Activated T-helper 17 cell treated with anti-CD3 and anti-CD28 coated beads, Interleukin-2, amount 50 U/mL, for 72 hours (primary cell): ENCODE results near the gene MCM8. TPM values are rescaled to one million over a fixed set of nuclear protein-coding genes. Genes with fewer than 3 reads are reported as not detected.

Source experiments
- ATAC-seq: fragments of 150-1000 bp; cut with Tn5 transposase; replicated peaks from 2 replicates; pipeline ENCODE4 v1.10.0; 2021; ENCODE audit warnings: mild to moderate bottlenecking, moderate library complexity
- H3K27ac Mint-ChIP-seq: one replicate; pipeline ENCODE4 v1.8.0; 2022; ENCODE audit warnings: mixed read lengths
- H3K27me3 Mint-ChIP-seq: one replicate; pipeline ENCODE4 v1.8.0; 2022; ENCODE audit warnings: mixed read lengths
- H3K36me3 Mint-ChIP-seq: one replicate; pipeline ENCODE4 v1.8.0; 2022; ENCODE audit warnings: low read depth, mild to moderate bottlenecking, mixed read lengths
- H3K4me1 Mint-ChIP-seq: one replicate; pipeline ENCODE4 v1.8.0; 2022; ENCODE audit warnings: mixed read lengths
- H3K4me3 Mint-ChIP-seq: one replicate; pipeline ENCODE4 v1.8.0; 2022; ENCODE audit warnings: mild to moderate bottlenecking, mixed read lengths
- H3K9me3 Mint-ChIP-seq: one replicate; pipeline ENCODE4 v1.8.0; 2022; ENCODE audit warnings: mixed read lengths
- total RNA-seq, 2 donors: library from RNA; stranded (reverse); gene quantifications; one replicate each; pipeline ENCODE4 v1.2.3, GENCODE V29; 2022

MCM8 gene
- total RNA-seq, 2 donors from 2014 or later, result 35.3 to 41.6 TPM

- H3K27ac Mint-ChIP-seq, result no peak overlapping the region
Measured at GRCh38 chr20:5931411-5931810, 19.0 kb upstream of the MCM8 start.

GRCh38 chr20:5932796-5933195 is 17.7 kb upstream of the MCM8 start:
- H3K27ac Mint-ChIP-seq, result no peak overlapping the region
- ATAC-seq, result no peak
- no peaks in the 10 kb centered on the region for H3K9me3 Mint-ChIP-seq
- peaks cover 5% of the 10 kb centered on the region for H3K4me1 Mint-ChIP-seq
- peaks cover 9% of the 10 kb centered on the region for H3K27me3 Mint-ChIP-seq
- peaks cover 6% of the 10 kb centered on the region for H3K36me3 Mint-ChIP-seq
- H3K4me3 Mint-ChIP-seq, result no peak overlapping the region

More at GRCh38 chr20:5931411-5931810, 19.0 kb upstream of the MCM8 start:
- peaks cover 9% of the 10 kb centered on the region for H3K27me3 Mint-ChIP-seq
- no peaks in the 10 kb centered on the region for H3K36me3 Mint-ChIP-seq
- no peak overlapping the region for H3K4me3 Mint-ChIP-seq
- no peaks in the 10 kb centered on the region for H3K9me3 Mint-ChIP-seq
- ATAC-seq, result no peak
- H3K4me1 Mint-ChIP-seq, result peaks cover 5% of the 10 kb centered on the region

- no peaks in the 10 kb centered on the region for H3K9me3 Mint-ChIP-seq
- H3K36me3 Mint-ChIP-seq, result peaks cover 17% of the 10 kb centered on the region
- peaks cover 5% of the 10 kb centered on the region for H3K4me1 Mint-ChIP-seq
- peak overlapping the region; percentile 0 for H3K27ac Mint-ChIP-seq
- ATAC-seq, result peak; percentile 66
- H3K4me3 Mint-ChIP-seq, result no peak overlapping the region
- peaks cover 6% of the 10 kb centered on the region for H3K27me3 Mint-ChIP-seq
Measured at GRCh38 chr20:5933802-5934436, 16.5 kb upstream of the MCM8 start.

GRCh38 chr20:5935384-5935783 is 15.1 kb upstream of the MCM8 start:
- Mint-ChIP-seq H3K36me3 (peaks cover 32% of the 10 kb centered on the region), H3K4me3 (no peak overlapping the region), H3K27ac (no peak overlapping the region), H3K4me1 (peaks cover 10% of the 10 kb centered on the region), H3K27me3 (peaks cover 3% of the 10 kb centered on the region), H3K9me3 (no peaks in the 10 kb centered on the region)
- no peak for ATAC-seq

DNA sequence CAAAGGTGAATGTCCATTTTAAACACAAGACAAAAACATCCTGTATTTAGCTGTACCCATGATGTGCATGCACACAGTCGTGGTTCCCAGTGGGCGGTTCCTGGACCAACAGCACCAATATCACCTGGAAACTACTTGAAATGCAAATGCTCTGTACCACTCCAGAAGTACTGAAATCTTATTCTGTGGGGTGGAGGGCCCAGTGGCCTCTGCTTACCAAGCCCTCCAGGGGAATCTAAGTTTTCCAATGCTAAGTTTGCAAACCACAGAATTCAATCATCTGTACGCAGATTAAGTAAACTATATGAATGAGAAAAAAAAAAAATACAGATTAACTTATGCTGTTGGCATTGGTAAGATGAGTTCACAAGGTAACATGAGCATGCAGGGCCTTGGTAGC is 14.2 kb upstream of the MCM8 start:
- Mint-ChIP-seq H3K4me3 (no peak overlapping the region), H3K27me3 (no peaks in the 10 kb centered on the region), H3K27ac (no peak overlapping the region), H3K4me1 (peaks cover 10% of the 10 kb centered on the region), H3K9me3 (no peaks in the 10 kb centered on the region), H3K36me3 (peaks cover 40% of the 10 kb centered on the region)
- no peak for ATAC-seq

GRCh38 chr20:5938456-5939029 is 11.9 kb upstream of the MCM8 start:
- H3K9me3 Mint-ChIP-seq, result no peaks in the 10 kb centered on the region
- H3K36me3 Mint-ChIP-seq, result peaks cover 63% of the 10 kb centered on the region
- no peak overlapping the region for H3K4me3 Mint-ChIP-seq
- no peak for ATAC-seq
- no peaks in the 10 kb centered on the region for H3K27me3 Mint-ChIP-seq
- H3K4me1 Mint-ChIP-seq, result peaks cover 10% of the 10 kb centered on the region
- H3K27ac Mint-ChIP-seq, result no peak overlapping the region

- Mint-ChIP-seq H3K27ac (peak overlapping the region; percentile 97), H3K4me3 (peak overlapping the region; percentile 90), H3K4me1 (peaks cover 29% of the 10 kb centered on the region), H3K27me3 (no peaks in the 10 kb centered on the region), H3K36me3 (peaks cover 97% of the 10 kb centered on the region), H3K9me3 (no peaks in the 10 kb centered on the region)
- peak; percentile 1 for ATAC-seq
Measured at GRCh38 chr20:5945963-5946362, 4.5 kb upstream of the MCM8 start.

- H3K4me3 Mint-ChIP-seq, result peak overlapping the region; percentile 90
- H3K36me3 Mint-ChIP-seq, result peaks cover 97% of the 10 kb centered on the region
- peaks cover 29% of the 10 kb centered on the region for H3K4me1 Mint-ChIP-seq
- no peaks in the 10 kb centered on the region for H3K27me3 Mint-ChIP-seq
- peak; percentile 76 for ATAC-seq
- no peaks in the 10 kb centered on the region for H3K9me3 Mint-ChIP-seq
- peak overlapping the region; percentile 97 for H3K27ac Mint-ChIP-seq
Measured at GRCh38 chr20:5947276-5947675, 3.2 kb upstream of the MCM8 start.

- Mint-ChIP-seq H3K27me3 (no peaks in the 10 kb centered on the region), H3K36me3 (peaks cover 97% of the 10 kb centered on the region), H3K4me3 (peak overlapping the region; percentile 90), H3K27ac (peak overlapping the region; percentile 97), H3K9me3 (no peaks in the 10 kb centered on the region), H3K4me1 (peaks cover 32% of the 10 kb centered on the region)
- ATAC-seq, result no peak
Measured at GRCh38 chr20:5949943-5950270, 545 bp upstream of the MCM8 start.

DNA sequence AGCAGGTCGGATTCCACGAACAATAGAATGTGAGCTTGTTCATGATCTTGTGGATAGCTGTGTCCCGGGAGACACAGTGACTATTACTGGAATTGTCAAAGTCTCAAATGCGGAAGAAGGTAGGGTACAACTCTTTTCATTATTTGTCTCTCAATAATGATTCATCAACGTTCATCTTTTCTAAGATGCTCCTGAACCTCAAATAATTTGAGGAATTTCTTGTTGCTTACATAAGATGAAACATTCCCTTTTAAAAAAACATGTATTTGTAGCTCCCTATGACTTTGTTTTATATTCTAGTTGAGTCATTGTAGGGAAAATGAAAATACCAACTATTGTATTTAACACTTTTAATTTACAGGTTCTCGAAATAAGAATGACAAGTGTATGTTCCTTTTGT is 17.0 kb downstream of the MCM8 start:
- Mint-ChIP-seq H3K4me3 (no peak overlapping the region), H3K27ac (no peak overlapping the region), H3K9me3 (no peaks in the 10 kb centered on the region), H3K36me3 (peaks cover 95% of the 10 kb centered on the region), H3K27me3 (no peaks in the 10 kb centered on the region), H3K4me1 (peaks cover 5% of the 10 kb centered on the region)
- no peak for ATAC-seq

GRCh38 chr20:5968462-5968861 is 18.0 kb downstream of the MCM8 start:
- Mint-ChIP-seq H3K27ac (no peak overlapping the region), H3K4me1 (no peaks in the 10 kb centered on the region), H3K27me3 (no peaks in the 10 kb centered on the region), H3K36me3 (peaks cover 95% of the 10 kb centered on the region), H3K9me3 (no peaks in the 10 kb centered on the region), H3K4me3 (no peak overlapping the region)
- no peak for ATAC-seq

DNA sequence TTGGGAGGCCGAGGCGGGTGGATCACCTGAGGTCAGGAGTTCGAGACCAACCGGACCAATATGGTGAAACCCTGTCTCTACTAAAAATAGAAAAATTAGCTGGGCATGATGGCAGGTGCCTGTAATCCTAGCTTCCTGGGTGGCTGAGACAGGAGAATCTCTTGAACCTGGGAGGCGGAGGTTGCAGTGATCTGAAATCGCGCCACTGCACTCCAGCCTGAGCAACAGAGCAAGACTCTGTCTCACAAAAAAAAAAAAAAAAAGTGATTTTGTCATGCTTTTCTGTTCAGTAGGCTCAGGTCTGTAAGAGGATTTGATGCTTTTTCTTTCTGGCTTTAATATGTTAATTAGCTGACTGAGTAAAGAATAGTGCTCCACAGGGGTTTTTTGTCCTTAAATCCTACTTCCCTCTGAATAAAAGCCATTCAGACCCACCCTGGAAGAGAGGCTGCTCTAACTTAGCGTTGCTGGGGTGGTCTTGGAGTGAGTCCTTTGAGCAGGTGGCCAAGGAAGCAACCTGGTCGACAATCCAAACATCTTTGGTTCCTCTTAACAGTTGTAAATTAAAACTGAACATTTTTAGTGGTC is 19.0 kb downstream of the MCM8 start:
- ATAC-seq, result no peak
- H3K27ac Mint-ChIP-seq, result no peak overlapping the region
- no peaks in the 10 kb centered on the region for H3K9me3 Mint-ChIP-seq
- H3K27me3 Mint-ChIP-seq, result no peaks in the 10 kb centered on the region
- H3K36me3 Mint-ChIP-seq, result peaks cover 91% of the 10 kb centered on the region
- no peaks in the 10 kb centered on the region for H3K4me1 Mint-ChIP-seq
- H3K4me3 Mint-ChIP-seq, result no peak overlapping the region

DNA sequence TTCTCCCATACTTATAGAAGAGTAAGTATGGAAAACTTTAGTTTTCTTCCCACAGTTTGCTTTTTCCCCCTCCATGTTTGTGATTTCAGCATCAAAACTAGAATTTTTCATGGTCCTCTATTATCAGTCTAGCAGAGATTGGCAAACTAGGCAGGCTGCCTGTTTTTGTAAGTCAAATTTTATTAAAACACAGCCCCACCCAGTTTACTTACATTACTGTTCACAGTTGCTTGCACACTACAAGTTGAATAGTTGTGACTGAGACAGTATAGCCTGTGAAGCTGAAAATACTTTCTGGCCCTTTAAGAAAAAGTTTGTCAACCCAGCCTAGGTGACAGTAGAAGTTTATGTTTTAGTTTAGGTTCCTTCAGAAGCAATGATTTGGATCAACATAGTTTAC is 19.5 kb downstream of the MCM8 start:
- Mint-ChIP-seq H3K36me3 (peaks cover 90% of the 10 kb centered on the region), H3K27ac (no peak overlapping the region), H3K4me1 (no peaks in the 10 kb centered on the region), H3K4me3 (no peak overlapping the region), H3K9me3 (no peaks in the 10 kb centered on the region), H3K27me3 (no peaks in the 10 kb centered on the region)
- ATAC-seq, result no peak

- H3K27me3 Mint-ChIP-seq, result no peaks in the 10 kb centered on the region
- H3K4me3 Mint-ChIP-seq, result no peak overlapping the region
- peaks cover 90% of the 10 kb centered on the region for H3K36me3 Mint-ChIP-seq
- no peak for ATAC-seq
- H3K9me3 Mint-ChIP-seq, result no peaks in the 10 kb centered on the region
- H3K27ac Mint-ChIP-seq, result no peak overlapping the region
- H3K4me1 Mint-ChIP-seq, result no peaks in the 10 kb centered on the region
Measured at GRCh38 chr20:5970381-5970780, 19.9 kb downstream of the MCM8 start.

DNA sequence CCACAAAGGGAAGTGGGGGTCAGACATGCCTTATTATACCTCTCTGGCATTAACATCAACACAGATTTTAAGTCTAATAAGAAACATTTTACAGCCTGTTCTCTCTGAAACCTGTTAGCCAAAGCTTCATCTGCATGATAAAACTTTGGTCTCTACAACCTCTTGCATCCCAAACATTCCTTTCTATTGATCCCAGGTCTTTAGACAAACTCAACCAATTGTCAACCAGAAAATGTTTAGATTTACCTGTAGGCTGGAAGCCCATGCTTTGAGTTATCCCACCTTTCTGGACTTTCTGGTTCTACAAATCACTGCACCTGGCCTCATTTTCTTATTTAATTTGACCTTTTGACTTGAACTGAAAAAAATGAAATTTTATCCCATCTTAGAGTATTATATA is 20.8 kb downstream of the MCM8 start:
- Mint-ChIP-seq H3K4me1 (no peaks in the 10 kb centered on the region), H3K27me3 (no peaks in the 10 kb centered on the region), H3K36me3 (peaks cover 90% of the 10 kb centered on the region), H3K9me3 (no peaks in the 10 kb centered on the region), H3K27ac (no peak overlapping the region), H3K4me3 (no peak overlapping the region)
- no peak for ATAC-seq
